ENCODE results near the gene PDIA3. TPM values are rescaled to one million over a fixed set of nuclear protein-coding genes. Genes with fewer than 3 reads are reported as not detected.

PDIA3 gene
- polyA plus RNA-seq, 3 donors from 2014 or later = 394 to 690 (median 654) TPM

DNA sequence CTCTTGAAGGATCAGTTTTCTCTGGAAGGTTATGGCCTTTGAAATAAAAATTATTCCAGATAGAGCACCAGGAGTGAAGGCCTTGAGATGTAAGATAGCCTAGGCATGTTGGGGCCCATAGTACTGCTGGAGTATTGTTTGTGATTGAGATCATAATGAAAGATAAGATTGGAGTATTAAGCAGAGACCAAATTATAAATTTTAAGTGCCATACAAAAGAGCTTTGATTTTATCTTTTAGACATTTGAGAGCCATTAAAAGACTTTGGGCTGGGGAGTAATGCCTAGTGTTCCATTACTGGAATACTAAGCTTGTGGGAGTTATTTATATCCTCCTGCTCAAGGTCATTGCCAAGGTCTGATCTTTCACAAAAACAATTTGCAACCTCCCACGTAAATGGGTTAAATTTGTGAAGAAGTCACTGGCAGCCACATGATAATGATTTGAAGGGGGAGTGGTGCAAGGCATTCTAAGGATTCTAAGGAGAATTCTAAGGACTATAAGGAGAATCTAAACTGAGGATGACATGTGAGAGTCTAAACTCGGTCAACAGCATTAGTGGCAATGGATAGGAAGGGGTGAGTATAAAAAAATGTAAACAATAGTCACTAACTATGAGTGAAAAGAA is 17.7 kb downstream of the PDIA3 start:
- Mint-ChIP-seq H3K36me3 (peaks cover 19 to 49% (median 25%) of the 10 kb centered on the region in 3 donors), H3K4me3 (no peak overlapping the region), H3K27me3 (ENCODE audit: low read depth in 3 of 3) (peaks cover 0 to 3% (median 3%) of the 10 kb centered on the region in 3 donors), H3K27ac (peak overlapping the region in 3 of 6 donors; percentile 55 to 90 (median 76)), H3K9me3 (no peaks in the 10 kb centered on the region), H3K4me1 (peaks cover 0 to 9% of the 10 kb centered on the region in 2 donors)
- DNase-seq = no peak

DNA sequence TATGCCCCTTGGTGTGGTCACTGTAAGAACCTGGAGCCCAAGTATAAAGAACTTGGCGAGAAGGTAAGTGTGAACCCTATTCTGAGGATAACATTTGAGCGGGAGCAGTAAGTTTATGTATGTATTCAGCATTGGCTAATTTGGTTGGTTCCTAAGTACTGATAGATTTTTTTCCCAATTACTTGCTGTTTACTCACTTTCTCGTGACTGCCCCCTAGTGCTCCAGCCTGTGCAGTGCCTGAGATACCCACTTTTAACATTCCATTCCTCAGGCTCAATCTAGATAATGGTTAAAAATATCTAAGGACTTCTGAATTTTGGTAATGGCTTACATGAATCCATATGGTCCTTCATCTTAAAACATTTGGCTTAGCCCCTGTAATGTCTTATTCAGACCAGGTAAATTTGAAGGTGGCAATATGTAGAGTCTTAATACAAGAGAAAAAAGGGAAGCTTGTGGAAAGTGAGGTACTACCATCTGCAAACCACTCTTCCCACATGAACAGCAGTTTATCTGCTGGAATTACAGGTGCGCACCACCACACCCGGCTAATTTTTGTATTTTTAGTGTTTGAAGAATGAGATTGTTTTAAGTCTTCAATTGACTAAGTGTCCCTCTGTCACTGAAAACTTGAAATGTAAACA is 23.5 kb downstream of the PDIA3 start:
- Mint-ChIP-seq H3K36me3 (peaks cover 10 to 58% (median 36%) of the 10 kb centered on the region in 3 donors), H3K4me1 (peaks cover 2 to 8% of the 10 kb centered on the region in 2 donors), H3K9me3 (no peaks in the 10 kb centered on the region), H3K27ac (peak overlapping the region in 5 of 6 donors; percentile 18 to 76 (median 74)), H3K27me3 (ENCODE audit: low read depth in 3 of 3) (peaks cover 3 to 12% (median 3%) of the 10 kb centered on the region in 3 donors), H3K4me3 (no peak overlapping the region)
- peak; percentile 49 to 56 (median 50) for DNase-seq

DNA sequence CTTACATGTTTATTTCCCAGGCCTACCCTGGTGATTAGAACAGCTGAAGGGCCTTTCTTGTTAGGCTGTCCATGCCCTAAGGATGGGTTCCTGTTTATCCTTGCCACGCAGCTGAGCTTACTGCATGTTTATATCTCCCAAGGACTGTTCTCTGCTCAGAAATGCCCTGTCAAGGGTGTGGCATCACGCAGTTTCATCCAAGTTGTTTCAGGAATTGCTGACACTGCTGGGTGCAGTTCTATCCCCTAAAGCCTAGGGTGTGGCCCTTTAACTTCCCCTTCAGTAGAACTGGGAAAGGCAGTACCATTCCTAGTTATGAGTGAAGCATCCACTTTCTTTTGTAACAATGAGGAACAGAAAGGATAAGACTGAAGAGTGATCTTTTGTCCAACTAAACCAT is 25.6 kb downstream of the PDIA3 start:
- H3K27ac Mint-ChIP-seq = peak overlapping the region in 1 of 6 donors; percentile 43
- peaks cover 4 to 44% (median 26%) of the 10 kb centered on the region in 3 donors for H3K36me3 Mint-ChIP-seq
- H3K27me3 Mint-ChIP-seq (ENCODE audit: low read depth in 3 of 3) = peaks cover 3 to 19% (median 5%) of the 10 kb centered on the region in 3 donors
- H3K9me3 Mint-ChIP-seq = no peaks in the 10 kb centered on the region
- no peak for DNase-seq
- H3K4me1 Mint-ChIP-seq = peaks cover 4 to 8% of the 10 kb centered on the region in 2 donors
- no peak overlapping the region for H3K4me3 Mint-ChIP-seq

DNA sequence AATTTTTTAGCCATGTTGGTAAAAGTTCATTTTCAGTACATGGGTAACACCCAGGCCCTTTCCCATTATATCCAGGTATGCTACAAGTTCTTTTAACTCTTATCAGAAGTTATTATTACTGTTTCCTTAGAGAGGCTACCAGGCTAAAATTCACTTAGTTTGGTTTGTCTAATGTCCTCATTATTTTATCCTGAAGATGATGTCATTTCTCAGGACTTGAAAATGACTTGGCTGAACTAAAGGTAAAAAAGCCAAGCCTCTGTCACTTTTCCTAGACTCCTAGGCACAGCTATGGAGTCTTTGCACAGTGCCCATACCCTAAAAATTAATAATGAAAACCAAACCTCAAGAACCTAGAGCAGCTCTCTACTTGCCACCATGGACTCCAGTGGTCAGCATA is 26.4 kb downstream of the PDIA3 start:
- Mint-ChIP-seq H3K9me3 (no peaks in the 10 kb centered on the region), H3K27me3 (ENCODE audit: low read depth in 3 of 3) (peaks cover 10 to 25% (median 12%) of the 10 kb centered on the region in 3 donors), H3K4me1 (peaks cover 11 to 15% of the 10 kb centered on the region in 2 donors), H3K4me3 (no peak overlapping the region), H3K27ac (no peak overlapping the region), H3K36me3 (peaks cover 4 to 43% (median 26%) of the 10 kb centered on the region in 3 donors)
- DNase-seq = no peak

DNA sequence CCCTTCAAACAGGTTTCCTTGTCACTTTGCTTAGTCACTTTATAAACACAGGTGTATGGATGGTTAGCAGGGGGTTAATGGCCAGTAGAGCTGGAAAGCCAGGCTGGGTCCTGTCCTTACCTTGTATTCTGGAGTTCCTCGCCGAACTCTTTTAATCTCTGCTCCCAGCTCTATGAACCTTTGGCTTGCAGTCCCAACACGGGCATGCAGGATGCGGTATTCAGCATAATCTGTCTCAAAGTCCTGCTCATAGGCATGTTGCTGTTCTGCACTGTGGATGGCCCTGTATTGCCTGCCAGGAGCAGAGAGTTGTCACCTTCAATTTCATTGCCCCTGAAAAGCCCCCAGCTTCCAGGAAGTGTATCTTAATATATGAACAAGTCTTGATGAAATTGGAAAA is 27.8 kb downstream of the PDIA3 start:
- Mint-ChIP-seq H3K27me3 (ENCODE audit: low read depth in 3 of 3) (peaks cover 8 to 29% (median 14%) of the 10 kb centered on the region in 3 donors), H3K9me3 (no peaks in the 10 kb centered on the region), H3K36me3 (peaks cover 4 to 38% (median 21%) of the 10 kb centered on the region in 3 donors), H3K27ac (peak overlapping the region; percentile 26 to 72 (median 40)), H3K4me1 (peaks cover 18 to 23% of the 10 kb centered on the region in 2 donors), H3K4me3 (no peak overlapping the region)
- no peak for DNase-seq

DNA sequence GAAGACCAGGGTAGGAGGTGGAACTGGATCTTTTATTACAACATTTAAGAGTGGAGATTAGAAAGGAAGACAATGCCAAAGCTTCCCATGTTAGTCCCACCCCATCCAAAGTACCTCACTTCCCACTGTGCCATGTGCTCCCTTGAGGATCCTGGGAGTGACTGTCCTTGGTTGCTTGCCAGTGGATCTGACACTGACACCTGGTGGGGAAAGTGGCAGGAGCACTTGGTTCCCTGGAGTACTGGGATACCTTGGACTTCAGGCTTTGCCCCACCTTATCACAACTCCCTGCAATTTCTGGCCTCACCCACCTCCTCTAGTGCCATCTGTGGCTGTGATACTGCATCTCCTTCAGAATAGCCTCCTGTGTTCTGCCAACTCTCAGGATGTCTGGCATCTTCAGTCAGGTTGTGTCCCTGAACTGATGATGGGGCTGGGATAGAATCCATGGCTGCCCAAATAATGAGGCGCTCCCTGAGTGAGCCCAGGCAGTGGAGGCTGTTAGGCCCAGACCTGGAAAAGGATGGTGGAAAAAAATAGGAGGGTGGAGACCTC is 29.2 kb downstream of the PDIA3 start:
- no peaks in the 10 kb centered on the region for H3K9me3 Mint-ChIP-seq
- DNase-seq = no peak
- H3K27me3 Mint-ChIP-seq (ENCODE audit: low read depth in 3 of 3) = peaks cover 8 to 27% (median 14%) of the 10 kb centered on the region in 3 donors
- peaks cover 0 to 24% (median 10%) of the 10 kb centered on the region in 3 donors for H3K36me3 Mint-ChIP-seq
- peaks cover 19 to 23% of the 10 kb centered on the region in 2 donors for H3K4me1 Mint-ChIP-seq
- peak overlapping the region in 4 of 6 donors; percentile 30 to 79 (median 57) for H3K27ac Mint-ChIP-seq
- peak overlapping the region; percentile 13 to 95 (median 92) for H3K4me3 Mint-ChIP-seq

DNA sequence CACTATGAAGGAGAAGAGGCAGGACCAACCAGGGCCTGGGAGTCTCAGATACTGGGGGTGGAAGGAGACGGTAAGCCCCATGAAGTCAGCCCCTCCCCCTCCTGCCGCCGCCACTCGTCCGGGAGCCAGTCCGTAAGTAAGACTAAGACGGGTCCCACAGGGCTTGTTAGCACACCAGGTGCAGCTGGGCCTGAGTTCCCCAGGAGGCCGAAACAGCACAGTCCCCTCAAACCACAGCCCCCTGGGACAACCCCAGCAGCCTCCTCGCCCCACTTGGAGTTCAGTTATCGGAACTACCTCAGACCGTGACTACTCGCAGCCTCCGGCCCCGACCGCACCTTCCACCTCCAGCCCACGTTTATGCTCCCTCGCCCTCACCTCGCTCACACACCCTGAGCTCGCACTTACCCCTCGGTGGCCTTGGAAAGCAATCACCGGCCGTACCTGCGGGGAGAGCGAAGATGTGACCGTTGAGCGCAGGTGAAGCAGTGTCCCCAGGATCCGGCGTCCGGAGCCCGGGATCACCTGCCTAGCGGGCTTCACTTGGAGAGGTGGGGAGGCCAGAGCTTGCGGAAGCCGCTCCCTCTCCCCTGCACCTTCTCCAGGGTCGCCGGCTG is 30.0 kb downstream of the PDIA3 start:
- Mint-ChIP-seq H3K27me3 (ENCODE audit: low read depth in 3 of 3) (peaks cover 8 to 24% (median 14%) of the 10 kb centered on the region in 3 donors), H3K36me3 (peaks cover 0 to 16% (median 10%) of the 10 kb centered on the region in 3 donors), H3K9me3 (no peaks in the 10 kb centered on the region), H3K27ac (peak overlapping the region in 3 of 6 donors; percentile 11 to 79 (median 42)), H3K4me1 (peaks cover 19 to 23% of the 10 kb centered on the region in 2 donors), H3K4me3 (peak overlapping the region; percentile 92 to 95 (median 93))
- no peak for DNase-seq

DNA sequence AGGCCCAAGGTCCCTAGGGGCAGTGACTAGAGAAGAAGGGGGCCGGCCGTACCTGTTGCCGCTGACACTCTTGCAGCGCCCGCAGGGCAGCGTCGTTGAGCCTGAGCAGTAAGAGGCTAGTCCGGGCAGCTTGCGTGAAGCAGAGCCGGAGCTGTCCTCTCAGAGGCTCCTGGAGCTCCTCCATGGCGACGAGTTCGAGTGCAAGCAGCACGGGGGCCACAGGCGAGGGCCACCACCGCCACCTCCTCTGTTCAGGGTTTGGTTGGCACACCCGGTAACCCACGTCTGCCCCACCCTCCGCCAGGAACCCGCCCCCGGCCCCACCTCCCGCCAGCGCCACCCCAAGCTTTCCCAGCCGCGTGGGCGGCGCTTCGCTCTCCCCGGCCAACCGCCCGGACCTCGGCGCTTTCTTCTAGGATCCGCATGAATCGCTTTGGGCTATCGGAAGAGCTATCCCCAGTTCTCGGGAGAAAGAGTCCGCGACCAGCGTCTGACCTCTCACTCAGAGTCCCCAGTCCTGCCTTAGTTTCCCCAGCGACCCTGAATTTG is 30.6 kb downstream of the PDIA3 start, which contains the start of gene ELL3:
Gene ELL3, minus strand, starts transcription at position 249 of the 549 bp plus-strand sequence. Its CDS starts 65 bp downstream, at position 184.
- Mint-ChIP-seq H3K27ac (peak within 1 kb of the TSS; percentile 79 to 93 (median 90)), H3K27me3 (ENCODE audit: low read depth in 3 of 3) (peaks cover 8 to 22% (median 14%) of the 10 kb centered on the region in 3 donors), H3K36me3 (peaks cover 0 to 11% (median 8%) of the 10 kb centered on the region in 3 donors), H3K4me1 (peaks cover 19 to 23% of the 10 kb centered on the region in 2 donors), H3K4me3 (peak within 1 kb of the TSS; percentile 92 to 95 (median 93)), H3K9me3 (no peaks in the 10 kb centered on the region)
- peak; percentile 64 to 70 (median 69) for DNase-seq

DNA sequence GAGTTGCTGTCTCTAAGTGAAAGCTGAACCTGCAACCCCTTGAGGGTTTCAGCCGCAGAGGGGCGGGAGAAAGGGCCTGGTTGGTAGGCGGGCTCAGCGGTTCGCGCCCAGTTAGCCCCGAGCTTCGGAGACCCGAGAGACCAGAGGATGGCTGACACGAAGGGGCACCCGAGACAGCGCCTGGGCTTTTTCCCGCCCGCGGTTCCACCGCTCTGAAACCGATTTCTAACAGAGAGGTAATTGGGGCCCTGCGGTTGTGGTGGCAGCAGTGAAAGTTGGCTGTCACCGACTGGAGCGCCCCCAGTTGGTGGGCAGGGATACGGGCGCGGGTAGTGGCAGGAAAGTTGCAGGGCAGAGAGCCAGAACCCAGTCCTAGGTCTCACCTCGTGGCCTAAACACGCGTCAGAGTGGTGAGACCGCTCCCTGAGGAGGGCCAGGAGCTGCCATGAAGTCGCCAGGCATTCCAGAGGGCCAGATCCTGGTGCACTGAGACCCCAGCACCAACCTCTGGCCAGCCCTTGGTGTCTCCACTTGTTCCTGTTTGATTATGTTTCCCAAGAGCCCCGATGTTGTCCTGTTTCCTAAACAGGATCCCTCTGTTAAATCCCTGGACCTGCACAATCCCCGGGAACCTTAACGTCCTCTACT is 31.2 kb downstream of the PDIA3 start:
- Mint-ChIP-seq H3K27me3 (ENCODE audit: low read depth in 3 of 3) (peaks cover 8 to 20% (median 14%) of the 10 kb centered on the region in 3 donors), H3K4me3 (peak overlapping the region; percentile 92 to 95 (median 93)), H3K27ac (peak overlapping the region; percentile 74 to 93 (median 90)), H3K4me1 (peaks cover 19 to 23% of the 10 kb centered on the region in 2 donors), H3K9me3 (no peaks in the 10 kb centered on the region), H3K36me3 (peaks cover 0 to 5% (median 2%) of the 10 kb centered on the region in 3 donors)
- DNase-seq = peak; percentile 84 to 86 (median 86)

DNA sequence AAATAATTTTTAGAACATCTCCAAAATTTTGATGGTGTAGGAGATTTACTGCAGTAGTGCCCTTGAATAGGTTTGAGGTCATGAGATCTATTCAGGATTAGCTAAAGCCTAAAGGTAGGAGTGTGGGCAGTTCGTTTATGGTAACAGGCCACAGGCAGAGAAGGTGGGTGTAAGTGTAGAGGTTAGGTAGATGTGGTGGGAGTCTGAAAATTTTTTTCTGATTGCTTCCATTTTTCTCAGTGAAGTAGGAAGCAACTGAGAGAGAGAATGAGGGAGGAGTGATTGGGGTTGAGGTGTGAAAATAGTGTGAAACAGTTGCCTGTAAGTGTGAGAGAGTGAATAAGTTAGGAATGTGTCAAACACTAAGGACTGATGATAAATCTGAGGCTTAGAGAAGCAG is 32.8 kb downstream of the PDIA3 start:
- no peaks in the 10 kb centered on the region for H3K9me3 Mint-ChIP-seq
- peak overlapping the region in 1 of 6 donors; percentile 51 for H3K27ac Mint-ChIP-seq
- H3K4me3 Mint-ChIP-seq = peak overlapping the region in 3 of 5 donors; percentile 12 to 39 (median 34)
- peaks cover 0 to 3% (median 0%) of the 10 kb centered on the region in 3 donors for H3K36me3 Mint-ChIP-seq
- no peak for DNase-seq
- H3K4me1 Mint-ChIP-seq = peaks cover 19 to 23% of the 10 kb centered on the region in 2 donors
- peaks cover 9 to 22% (median 11%) of the 10 kb centered on the region in 3 donors for H3K27me3 Mint-ChIP-seq (ENCODE audit: low read depth in 3 of 3)

DNA sequence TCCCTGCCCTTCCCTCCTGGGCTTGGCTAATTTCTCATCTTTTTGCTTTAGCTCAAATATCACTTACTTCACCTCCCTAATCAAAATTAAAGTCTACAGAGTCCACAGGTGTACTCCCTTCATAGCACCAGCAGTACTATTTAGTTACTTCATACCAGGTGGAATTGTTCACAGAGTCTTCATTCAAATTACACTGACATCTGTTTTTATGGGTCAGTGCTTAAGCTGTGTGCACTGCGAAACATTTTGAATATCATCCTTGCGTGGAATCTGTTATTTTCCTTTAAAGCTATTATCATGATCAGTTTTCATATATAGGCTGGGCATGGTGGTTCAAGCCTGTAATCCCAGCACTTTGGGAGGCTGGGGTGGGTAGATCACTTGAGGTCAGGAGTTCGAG is 43.2 kb downstream of the PDIA3 start:
- Mint-ChIP-seq H3K4me3 (no peak overlapping the region), H3K36me3 (peaks cover 5 to 12% (median 9%) of the 10 kb centered on the region in 3 donors), H3K27ac (peak overlapping the region in 1 of 6 donors; percentile 25)

DNA sequence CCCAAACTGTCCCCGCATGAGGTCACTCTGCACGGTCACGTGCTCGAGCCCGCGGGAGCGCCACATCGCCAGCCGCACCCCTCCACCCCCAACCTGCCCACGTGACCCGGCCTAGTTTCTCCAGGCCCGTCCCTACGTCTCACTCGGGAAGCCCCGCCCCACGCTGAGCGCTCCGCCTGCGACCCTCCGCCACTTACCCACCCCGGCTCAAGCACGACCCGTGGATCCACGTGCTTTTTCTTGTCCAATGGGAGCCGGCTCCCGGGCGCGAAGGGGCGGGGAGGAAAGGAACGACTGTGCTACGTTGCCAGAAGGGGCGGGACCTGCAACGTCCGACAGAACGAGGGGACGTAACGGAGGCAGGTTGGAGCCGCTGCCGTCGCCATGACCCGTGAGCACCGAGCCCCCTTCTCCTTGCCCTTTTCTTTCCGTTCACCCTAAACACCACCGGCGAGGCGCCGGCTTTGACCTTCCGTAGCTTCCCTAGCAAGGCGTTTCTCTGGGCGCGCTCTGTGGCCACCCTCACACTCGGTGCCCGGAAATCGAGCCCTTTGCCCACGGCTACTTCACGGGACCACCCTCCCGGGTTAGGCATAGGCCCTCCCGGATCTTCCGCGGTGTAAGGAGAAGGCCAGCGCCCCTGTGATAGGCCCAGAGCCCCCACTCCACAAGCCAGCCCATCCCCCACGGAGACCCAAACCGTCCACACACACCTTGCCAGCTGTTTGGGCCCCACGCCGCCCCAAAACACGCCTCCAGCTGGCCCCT is 45.9 kb downstream of the PDIA3 start, which contains the start of gene SERF2:
Gene SERF2, plus strand, starts transcription at position 328 of the 768 bp plus-strand sequence. Its CDS starts 57 bp downstream, at position 385.
- peaks cover 50 to 53% of the 10 kb centered on the region in 2 donors for H3K4me1 Mint-ChIP-seq
- H3K36me3 Mint-ChIP-seq = peaks cover 6 to 16% (median 10%) of the 10 kb centered on the region in 3 donors
- peaks cover 9 to 22% (median 13%) of the 10 kb centered on the region in 3 donors for H3K27me3 Mint-ChIP-seq (ENCODE audit: low read depth in 3 of 3)
- peak within 1 kb of the TSS; percentile 98 to 99 (median 98) for H3K27ac Mint-ChIP-seq
- H3K4me3 Mint-ChIP-seq = peak within 1 kb of the TSS; percentile 97 to 99 (median 98)
- no peaks in the 10 kb centered on the region for H3K9me3 Mint-ChIP-seq
- peak; percentile 99 to 100 (median 99) for DNase-seq

More for the DNA sequence above, 43.2 kb downstream of the PDIA3 start:
- no peak for DNase-seq
- peaks cover 26 to 30% of the 10 kb centered on the region in 2 donors for H3K4me1 Mint-ChIP-seq
- H3K27me3 Mint-ChIP-seq (ENCODE audit: low read depth in 3 of 3) = peaks cover 9 to 20% (median 9%) of the 10 kb centered on the region in 3 donors
- H3K9me3 Mint-ChIP-seq = no peaks in the 10 kb centered on the region

Data from immature natural killer cell (primary cell).